ENCODE measurements around the gene PTPN20.

GRCh38 chr10:47009215-47009838 is 98.1 kb downstream of the PTPN20 start:
- TF ChIP-seq CTCF (IDR thresholded peaks at IDR 0.05; ENCODE audit: borderline replicate concordance, extremely low read depth, low read length, poor library complexity, severe bottlenecking) (no peak), EZH2 (IDR thresholded peaks at IDR 0.05; ENCODE audit: borderline replicate concordance, low read depth, low read length, severe bottlenecking) (no peak)
